HG03025 (cell line): Measurements from ENCODE around the gene PCNX4.
"Not testable (repeated sequence)": the region's sequence is repeated elsewhere in the genome, so short reads cannot be mapped to it uniquely, and the experiment has no call there.

Source experiments
- ATAC-seq: cut with Tn5 transposase; IDR thresholded peaks from one replicate; pipeline ENCODE4 v1.9.1; 2021; ENCODE audit warnings: mild to moderate bottlenecking, moderate library complexity; ENCODE audit not compliant: unreplicated experiment, low FRiP score

The PCNX4 gene

DNA sequence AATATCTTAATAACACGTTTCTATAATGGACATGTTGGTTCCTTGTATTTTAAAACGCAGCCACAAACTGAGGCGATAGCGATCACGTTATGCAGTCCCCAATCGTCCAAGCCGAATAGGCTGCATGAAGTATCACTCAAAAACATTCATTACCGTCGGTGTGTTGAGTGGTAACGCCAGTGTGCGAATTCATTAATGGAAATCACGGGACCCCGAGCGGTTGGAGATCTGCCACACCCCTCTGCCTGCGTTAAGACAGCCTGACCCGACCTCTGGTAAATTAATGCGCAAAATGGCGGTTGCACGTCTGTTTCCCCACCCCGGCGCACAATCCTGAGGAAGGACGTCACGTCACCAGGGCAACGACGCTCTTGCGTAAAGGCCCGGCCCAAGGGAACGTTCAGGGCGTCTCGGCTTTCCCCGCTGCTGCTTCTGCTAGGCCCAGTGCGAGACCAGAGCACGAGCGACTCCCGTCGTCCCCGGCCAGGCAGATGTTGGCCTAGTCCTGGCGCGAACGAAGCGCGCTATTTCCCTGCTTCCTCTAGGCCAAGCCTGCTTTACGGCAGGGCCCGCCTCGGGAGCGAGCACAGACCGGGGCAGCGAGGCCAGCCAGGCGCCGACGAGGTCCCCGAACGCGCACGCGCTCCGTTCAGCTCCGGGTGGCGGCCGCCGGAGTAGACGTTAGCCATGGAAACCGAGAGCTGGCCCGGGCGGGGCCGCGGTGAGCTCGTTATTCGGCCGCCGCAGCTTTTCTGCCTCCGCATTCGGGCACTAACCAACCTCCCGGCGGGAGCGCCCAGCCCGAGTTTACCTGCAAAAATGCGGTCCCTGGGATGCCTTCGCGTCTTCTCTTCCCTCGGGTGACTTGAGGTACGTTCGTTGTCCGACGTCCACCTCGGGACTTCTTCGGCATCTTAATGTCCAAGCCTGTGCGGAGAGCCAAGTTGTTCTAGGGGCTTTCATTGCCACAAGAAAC is at the start of gene PCNX4:
Gene PCNX4 (plus strand): TSS at position 374 of the 976 bp plus-strand sequence. CDS start 15,716 bp downstream, outside the sequence.
- ATAC-seq, result peak; percentile 95

DNA sequence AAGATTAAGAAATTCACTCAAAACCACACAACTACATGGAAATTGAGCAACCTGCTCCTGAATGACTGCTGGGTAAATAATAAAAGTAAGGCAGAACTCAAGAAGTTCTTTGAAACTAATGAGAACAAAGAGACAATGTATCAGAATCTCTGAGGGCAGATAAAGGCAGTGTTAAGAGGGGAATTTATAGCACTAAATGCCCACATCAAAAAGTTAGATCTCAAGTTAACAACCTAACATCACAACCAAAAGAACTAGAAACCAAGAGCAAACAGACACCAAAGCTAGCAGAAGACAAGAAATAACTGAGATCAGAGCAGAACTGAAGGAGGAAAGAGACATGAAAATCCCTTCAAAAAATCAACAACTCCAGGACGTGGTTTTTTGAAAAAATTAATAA is 43.7 kb upstream of the PCNX4 start:
- ATAC-seq, result not testable (repeated sequence)

DNA sequence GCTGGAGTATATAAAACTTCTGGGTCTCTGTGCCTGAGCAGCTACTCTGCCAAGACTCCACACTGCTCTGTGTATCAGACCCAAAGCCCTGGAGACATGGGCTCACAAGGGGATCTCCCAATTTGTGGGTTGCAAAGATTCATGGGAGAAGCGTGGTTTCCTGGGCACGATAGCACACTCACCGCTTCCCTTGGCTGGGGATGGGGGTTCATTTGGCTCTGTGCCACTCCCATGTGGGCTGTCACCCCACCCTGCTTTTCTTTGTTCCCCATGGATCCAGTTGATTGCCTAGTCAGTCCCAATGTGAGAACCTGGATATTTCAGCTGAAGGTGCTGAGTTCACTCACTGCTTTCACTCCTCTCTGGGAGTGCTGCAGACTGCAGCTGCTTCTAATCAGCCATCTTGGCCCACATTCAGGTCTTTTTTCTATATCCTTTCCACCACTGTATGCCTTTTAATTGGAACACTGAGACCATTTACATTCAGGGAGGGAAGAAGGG is 40.0 kb upstream of the PCNX4 start:
- ATAC-seq, result no peak

DNA sequence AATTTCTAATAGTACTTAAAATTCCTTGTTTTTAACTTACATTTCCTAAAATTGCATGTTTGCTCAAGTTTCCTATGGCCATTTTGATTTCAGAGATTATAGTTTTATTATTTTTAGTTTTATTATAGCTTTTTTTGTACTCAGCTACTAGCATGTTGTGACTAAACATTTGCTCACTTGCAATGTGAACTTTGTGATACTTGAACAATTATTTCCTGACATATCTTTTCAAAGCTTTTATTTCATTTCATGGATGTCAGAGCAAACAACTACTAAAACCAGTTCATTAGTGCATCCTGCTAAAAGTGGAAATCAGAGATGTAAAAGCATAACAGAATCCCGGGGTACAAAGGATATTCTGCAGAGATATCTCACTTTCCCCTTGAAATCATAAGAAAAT is 33.6 kb upstream of the PCNX4 start:
- ATAC-seq, result no peak

DNA sequence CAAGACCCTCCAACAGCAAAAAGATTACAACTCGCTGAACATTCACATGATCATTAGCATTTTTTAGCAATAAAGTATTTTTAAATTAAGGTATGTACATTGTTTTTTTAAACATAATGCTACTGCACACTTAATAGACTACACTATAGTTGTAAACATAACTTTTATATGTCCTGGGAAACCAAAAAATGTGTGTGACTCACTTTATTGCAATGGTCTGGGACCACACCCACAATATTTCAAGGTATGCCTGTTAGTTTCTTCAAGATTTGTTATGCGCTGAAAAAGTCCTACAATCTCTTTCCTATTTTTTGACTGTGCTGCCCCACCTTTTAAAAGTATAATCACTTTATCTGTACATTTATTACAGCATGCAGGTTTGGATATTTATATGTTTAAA is 30.4 kb upstream of the PCNX4 start:
- no peak for ATAC-seq

DNA sequence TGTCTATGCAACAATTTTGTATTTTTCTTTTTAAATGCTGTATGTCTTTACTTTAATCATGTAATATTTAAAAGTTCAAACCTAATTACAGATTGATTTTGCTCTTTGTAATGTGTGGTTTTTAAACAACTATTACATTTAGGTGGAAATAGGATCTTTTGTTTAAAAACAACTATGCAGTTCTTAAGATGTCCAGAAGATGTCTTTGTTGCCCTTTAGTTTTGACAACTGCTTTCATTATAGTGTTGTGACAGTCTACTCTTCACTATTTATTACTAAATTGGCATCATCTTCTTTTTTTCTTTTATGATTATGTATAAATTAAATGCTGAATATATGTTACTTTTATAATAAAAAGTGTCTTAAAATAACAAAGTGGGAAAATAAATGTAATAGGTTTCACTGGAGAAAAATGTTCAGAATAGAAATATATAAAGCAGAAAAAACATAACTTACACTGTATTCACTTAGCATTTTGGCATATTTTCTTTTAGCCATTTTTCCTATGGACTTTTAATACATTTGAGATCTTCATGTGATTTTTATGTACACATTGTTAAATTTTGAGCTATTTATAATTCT is 27.1 kb upstream of the PCNX4 start:
- ATAC-seq, result peak; percentile 49

DNA sequence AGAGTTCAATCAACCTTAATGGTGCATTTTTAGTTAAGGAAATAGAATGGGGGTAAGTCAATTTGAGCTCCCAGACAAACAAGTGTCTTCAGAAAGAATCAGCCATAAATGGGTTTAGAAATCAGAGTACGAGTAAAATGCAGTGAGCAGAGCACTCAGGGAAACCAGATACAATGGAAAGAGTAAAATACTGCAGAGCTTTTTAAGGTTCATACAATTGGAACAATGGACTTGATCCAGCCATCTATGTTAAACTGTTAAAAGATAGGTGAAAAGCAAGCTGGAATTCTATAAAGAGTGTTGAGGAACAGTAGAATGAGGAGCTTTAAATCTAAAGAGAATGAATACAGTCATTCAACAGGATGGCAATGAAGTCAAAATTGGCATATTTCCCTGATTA is 23.8 kb upstream of the PCNX4 start:
- no peak for ATAC-seq

DNA sequence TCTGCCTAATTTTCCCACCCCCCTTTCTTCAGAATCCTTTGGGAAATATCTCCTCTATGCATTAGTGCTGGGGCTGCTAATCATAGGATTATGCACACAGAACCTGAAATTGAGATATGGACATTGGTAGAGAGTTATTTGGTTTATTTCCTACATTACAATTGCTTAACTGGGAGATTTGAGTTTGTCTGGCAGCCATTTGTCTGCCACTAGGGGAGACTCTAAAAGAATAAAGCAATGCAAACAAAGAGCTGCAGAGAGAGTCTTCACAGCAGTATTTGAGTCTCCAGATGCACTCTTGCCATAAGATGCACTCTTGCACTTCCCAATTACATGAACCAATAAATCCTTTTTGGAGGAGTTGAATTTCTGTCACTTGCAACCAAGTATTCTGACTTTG is 12.0 kb upstream of the PCNX4 start:
- ATAC-seq, result no peak

DNA sequence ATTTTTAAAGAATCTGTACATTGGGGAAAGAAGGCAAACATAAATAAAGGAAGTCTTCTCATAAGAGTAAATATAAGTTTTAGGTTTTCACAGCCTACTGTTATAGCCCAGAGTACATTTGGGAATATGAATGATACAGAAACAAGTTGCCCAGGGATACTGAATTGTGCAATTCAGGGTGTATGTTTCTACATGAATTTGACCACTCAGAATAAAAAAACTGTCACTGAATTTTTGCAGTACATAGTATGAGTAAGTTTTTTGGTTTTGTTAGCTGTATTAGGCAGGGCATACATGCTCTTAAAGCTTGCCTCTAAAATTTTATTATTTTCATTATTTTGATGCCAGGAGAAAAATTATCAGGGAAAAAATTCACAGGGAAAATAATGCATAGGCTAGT is 6.6 kb upstream of the PCNX4 start:
- ATAC-seq, result no peak

DNA sequence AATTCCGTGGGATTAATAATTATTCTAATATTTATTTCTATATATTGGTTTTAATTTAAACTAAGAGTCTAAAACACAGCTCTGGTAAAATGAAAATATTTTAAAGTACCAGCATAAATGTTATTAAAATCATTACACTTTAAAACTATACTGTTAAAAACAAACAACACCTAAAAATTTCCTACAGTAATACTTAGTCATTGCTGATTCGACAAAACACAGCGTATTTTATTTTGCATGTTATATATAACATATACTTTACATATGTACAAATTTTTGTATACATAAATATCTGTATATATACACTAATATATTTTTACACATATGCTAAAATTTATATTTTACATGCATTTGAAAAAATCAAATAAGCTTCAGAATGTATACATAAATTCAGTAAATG is 6.0 kb upstream of the PCNX4 start:
- no peak for ATAC-seq

DNA sequence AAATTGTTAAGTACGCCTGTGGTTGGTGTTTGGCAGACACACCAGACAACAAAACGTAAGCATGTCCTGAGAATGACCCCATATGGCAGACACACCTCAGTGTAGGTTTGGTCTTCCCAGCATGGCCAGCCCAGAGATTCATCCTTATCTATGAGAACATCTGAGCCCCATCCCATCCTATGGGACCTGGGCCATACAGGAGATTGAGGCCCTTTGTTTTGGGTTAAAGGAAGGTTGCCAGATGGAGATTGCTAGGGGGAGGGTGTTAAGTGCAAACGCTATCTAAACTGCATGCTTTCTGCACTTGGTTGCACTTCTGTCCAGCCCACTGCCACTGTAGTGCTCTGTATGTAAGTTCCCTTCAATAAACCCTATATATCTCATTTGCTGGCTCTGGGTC is 4.1 kb upstream of the PCNX4 start:
- no peak for ATAC-seq

DNA sequence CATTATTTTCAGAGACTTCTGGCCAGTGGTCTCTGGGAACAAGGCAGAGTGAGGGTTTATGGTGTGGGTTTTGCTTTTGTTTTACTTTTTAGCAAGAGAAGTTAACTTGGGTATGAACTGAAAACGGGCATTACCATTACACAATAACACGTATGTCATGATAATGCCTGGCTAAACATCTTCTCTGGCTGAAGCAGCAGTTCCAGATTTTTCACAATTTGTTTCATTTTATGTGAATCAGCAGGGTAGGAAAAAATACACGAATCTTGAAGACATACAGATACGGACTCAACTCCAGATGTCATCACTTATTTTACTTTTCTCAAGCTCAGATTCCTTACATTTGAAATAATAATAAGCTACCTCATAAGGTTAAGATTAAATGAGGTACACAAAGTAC is 2.5 kb upstream of the PCNX4 start:
- no peak for ATAC-seq

DNA sequence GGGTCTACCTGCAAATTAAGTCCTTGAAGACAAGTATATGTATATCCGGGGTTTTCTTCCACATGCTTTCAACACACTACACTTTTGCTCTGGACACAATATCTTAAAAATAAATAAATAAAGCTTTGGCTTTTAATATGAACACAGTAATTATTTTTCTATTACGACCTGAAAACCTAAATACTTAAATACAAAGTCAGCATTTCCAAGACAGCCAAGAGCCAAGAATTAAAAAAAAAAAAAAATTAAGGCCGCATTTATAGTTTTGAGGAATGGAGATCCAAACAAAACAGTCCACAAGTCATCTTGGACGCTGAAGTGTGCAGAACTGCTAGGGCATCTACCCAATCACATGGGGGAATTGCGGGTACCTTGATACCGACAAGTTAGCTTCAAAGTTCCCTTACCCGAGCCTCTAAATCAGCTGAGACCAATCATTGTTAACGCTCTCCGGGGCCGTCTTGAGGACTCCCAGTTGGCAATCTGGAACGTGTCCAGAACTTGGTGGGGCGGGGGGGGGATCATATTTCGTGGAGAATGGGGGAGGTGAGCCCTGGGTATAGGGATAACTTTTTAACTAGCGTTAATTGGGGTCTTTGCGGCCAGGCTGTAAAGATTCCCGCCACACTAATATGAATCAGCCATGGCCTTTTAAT is 731 bp upstream of the PCNX4 start:
- no peak for ATAC-seq

DNA sequence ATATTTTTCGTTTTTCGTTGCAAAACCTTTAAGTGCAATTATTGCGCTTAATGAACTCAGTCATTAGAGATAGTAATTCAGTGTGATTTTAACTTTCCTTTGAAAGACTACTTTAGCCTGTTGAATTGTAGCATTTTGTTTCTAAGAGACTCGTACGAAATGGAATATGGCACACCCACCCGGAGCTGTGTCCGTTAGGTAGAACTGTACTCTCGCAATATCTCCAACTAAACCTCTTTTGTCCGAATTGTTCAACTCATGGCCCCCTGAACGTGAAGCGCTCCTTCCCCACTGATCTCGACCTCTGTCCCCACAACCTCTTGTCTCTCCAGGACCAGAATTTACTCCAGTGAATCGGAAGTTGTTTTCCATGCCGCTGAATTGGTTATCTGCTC is 800 bp downstream of the PCNX4 start:
- no peak for ATAC-seq

DNA sequence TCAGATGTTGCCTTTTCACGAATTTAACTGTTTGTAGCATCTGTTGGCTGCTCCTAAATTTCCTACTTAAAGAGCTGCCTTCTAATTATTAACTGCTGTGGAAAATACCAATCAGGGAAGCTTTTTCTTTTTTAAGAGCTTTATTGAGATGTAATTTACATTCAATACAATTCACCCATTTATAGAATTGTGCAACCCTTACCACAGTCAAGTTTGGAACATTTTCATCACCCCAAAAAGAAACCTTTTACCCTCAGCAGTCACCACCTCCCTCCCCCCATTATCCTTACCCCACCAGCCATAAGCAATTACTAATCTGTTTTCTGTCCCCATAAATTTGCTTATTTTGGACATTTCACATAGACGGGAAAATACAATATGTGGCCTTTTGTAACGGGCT is 1.4 kb downstream of the PCNX4 start:
- no peak for ATAC-seq

DNA sequence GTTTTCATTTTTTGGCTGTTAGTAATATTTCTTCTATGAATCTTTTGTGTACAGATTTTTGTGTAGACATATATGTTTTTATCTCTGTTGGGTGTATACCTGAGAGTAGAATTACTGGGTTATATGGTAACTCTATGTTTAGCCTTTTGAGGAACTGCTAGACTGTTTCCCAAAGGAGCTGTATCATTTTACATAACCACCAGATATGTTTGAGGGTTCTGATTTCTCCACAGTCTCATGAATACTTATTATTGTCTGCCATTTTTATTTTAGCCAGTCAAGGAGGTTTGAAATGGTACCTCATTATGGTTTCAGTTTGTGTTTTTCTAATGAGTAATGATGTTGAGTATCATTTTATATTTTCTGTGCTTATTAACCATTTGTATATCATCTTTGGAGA is 1.9 kb downstream of the PCNX4 start:
- ATAC-seq, result no peak

DNA sequence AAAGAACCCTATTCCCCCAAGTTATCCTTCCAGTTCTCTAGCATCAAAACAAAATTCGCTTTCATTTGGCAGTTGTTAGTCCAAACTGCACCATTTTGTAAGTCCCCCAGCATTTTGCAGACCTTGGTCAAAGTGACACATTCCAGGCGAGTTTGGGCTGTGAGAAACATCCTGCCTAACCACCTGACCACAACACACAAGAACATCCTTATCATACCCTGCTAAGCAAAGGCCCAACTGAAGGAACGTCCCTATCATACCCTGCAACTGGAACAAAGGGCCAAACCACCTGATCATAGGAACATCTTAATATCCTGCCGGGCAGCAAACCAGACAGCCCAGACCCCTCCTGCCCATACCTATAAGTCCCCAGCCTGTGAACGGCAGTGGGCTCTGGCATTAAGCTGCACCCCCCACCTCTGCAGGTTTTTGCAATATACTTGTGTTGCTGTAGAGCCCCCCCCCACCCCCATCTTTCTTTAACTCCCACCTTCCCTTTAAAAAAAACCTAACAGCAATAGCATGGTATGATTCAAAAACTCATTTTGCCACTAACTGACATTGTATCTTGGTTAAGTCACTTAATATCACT is 2.7 kb downstream of the PCNX4 start:
- no peak for ATAC-seq

DNA sequence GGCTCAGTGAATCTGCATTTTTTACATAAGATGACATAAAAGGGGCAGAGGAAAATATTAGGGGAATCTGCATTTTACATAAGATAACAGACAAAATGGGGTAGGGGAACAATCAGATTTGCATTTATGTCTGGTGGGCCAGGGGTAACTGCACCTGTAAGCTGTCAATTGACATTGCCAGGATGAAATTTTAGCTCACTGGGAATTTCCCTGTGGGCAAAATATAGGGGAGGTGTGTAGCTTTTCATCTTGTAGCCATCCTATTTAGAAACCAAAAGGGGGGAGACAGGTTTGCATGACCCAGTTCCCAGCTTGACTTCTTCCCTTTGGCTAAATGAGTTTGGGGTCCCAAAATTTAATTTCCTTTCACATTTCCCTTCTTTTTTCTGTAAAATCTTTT is 3.5 kb downstream of the PCNX4 start:
- no peak for ATAC-seq

DNA sequence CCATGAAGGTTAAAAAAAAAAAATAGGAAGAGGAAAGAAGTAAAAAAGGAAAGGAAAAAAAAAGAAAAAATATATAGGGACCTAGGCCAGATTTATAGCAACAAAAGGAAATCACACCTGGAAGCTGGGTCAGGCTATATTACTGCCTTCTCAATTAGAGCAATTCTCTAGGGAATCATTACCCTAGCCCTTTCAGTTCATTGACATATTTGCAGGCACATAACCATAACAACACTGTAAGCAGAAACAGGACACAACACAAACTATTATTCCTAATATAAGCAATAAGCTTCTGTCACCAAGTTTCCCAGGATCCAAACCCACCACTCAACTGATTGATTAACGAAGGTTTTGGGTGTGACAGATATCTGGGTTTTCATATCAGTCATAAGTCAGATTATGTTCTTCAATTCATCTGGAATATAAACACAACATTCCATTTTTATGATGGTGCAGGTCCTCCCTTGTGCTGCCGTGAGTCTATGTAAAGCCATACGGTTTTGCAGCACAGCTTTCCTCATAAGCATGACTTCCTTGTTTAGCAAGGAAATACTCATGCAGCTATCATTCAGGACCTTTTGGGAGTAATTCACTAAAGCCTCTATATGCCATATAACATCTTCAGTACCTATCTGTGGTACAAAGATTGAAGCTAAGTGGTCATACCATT is 4.2 kb downstream of the PCNX4 start:
- no peak for ATAC-seq

DNA sequence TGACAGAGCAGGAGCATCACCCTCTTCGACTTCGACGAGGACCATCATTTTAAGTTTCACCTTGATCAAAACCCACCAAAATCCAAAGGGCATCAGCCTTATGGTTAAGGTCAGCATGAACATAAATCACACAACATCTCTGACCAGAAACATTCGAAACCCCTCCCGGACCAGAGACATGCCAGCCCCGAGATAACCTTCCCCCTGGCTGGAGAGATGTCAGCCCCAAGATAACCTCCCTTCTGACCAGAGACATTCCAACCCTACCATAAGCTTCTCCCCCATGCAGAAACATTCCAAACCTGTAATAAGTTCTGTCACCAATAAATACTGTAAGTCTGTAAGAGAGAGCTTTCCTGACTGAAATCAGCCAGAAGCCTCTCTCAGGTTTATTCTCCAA is 6.3 kb downstream of the PCNX4 start:
- ATAC-seq, result no peak
